Measurements from ENCODE around the gene MRPS2.

MRPS2 gene

GRCh38 chr9:135480071-135480939, 20.2 kb upstream of the MRPS2 start:
- no peak for DNase-seq (ENCODE audit: low spot score)

- DNase-seq (ENCODE audit: low spot score): no peak
Measured at GRCh38 chr9:135480940-135481310, 19.6 kb upstream of the MRPS2 start.

GRCh38 chr9:135482015-135482754, 18.3 kb upstream of the MRPS2 start:
- DNase-seq (ENCODE audit: low spot score): no peak

GRCh38 chr9:135484460-135485277, 15.8 kb upstream of the MRPS2 start:
- DNase-seq (ENCODE audit: low spot score): no peak

- DNase-seq (ENCODE audit: low spot score): no peak
Measured at GRCh38 chr9:135485385-135485784, 15.1 kb upstream of the MRPS2 start.

GRCh38 chr9:135485832-135486231, 14.7 kb upstream of the MRPS2 start:
- no peak for DNase-seq (ENCODE audit: low spot score)

GRCh38 chr9:135486267-135487065, 14.0 kb upstream of the MRPS2 start:
- DNase-seq (ENCODE audit: low spot score): no peak

- DNase-seq (ENCODE audit: low spot score): no peak
Measured at GRCh38 chr9:135487281-135488012, 13.0 kb upstream of the MRPS2 start.

GRCh38 chr9:135488013-135488330, 12.5 kb upstream of the MRPS2 start:
- no peak for DNase-seq (ENCODE audit: low spot score)

- DNase-seq (ENCODE audit: low spot score): no peak
Measured at GRCh38 chr9:135488527-135488926, 12.0 kb upstream of the MRPS2 start.

GRCh38 chr9:135489188-135489906, 11.1 kb upstream of the MRPS2 start:
- DNase-seq (ENCODE audit: low spot score): no peak

GRCh38 chr9:135490166-135490870, 10.2 kb upstream of the MRPS2 start:
- DNase-seq (ENCODE audit: low spot score): no peak

- DNase-seq (ENCODE audit: low spot score): no peak
Measured at GRCh38 chr9:135490980-135491464, 9.5 kb upstream of the MRPS2 start.

GRCh38 chr9:135491764-135492163, 8.7 kb upstream of the MRPS2 start:
- DNase-seq (ENCODE audit: low spot score): no peak

- DNase-seq (ENCODE audit: low spot score): no peak
Measured at GRCh38 chr9:135492886-135493669, 7.4 kb upstream of the MRPS2 start.

- DNase-seq (ENCODE audit: low spot score): no peak
Measured at GRCh38 chr9:135494791-135495559, 5.5 kb upstream of the MRPS2 start.

GRCh38 chr9:135498381-135499126, 1.9 kb upstream of the MRPS2 start:
- DNase-seq (ENCODE audit: low spot score): no peak

Measured in CD4-positive, alpha-beta T cell treated with Interleukin-15 for 4 hours (primary cell).